HepG2 (cell line): Measurements from ENCODE around the gene PRR36. TPM values are rescaled to one million over a fixed set of nuclear protein-coding genes. Genes with fewer than 3 reads are reported as not detected.
A peak's percentile ranks its signal among the peaks of the same experiment; 100 is the strongest.

Source experiments
- AKNA ChIP-seq: sonication (generic); formaldehyde crosslinking; IDR thresholded peaks from 2 replicates; pipeline ENCODE4 v1.4.0; 2020; ENCODE audit warnings: missing genetic modification reagents, borderline replicate concordance
- ELK4 ChIP-seq: sonication (generic); formaldehyde crosslinking; IDR thresholded peaks from 2 replicates; pipeline ENCODE4 v1.9.0; 2021; ENCODE audit warnings: missing genetic modification reagents, borderline replicate concordance
- ERF ChIP-seq: IDR thresholded peaks from 2 replicates; pipeline ENCODE4 v1.6.1; 2018; ENCODE audit warnings: missing biosample characterization, missing genetic modification reagents
- FOXP4 ChIP-seq: sonication (generic); formaldehyde crosslinking; IDR thresholded peaks from 2 replicates; pipeline ENCODE4 v1.4.0; 2020; ENCODE audit warnings: missing genetic modification reagents
- KLF13 ChIP-seq: sonication (generic); formaldehyde crosslinking; IDR thresholded peaks from 2 replicates; pipeline ENCODE4 v1.4.0; 2020; ENCODE audit warnings: mild to moderate bottlenecking, missing genetic modification reagents
- KLF9 ChIP-seq: IDR thresholded peaks from 2 replicates; pipeline ENCODE4 v1.6.1; 2016; ENCODE audit warnings: low read depth
- NFE2L1 ChIP-seq: sonication (generic); formaldehyde crosslinking; IDR thresholded peaks from 2 replicates; pipeline ENCODE4 v1.4.0; 2020; ENCODE audit warnings: missing genetic modification reagents, mild to moderate bottlenecking, borderline replicate concordance
- PCBP2 ChIP-seq: fragments of 200-400 bp; formaldehyde crosslinking; optimal IDR thresholded peaks from 2 replicates; pipeline ENCODE3; 2018; ENCODE audit warnings: low read length, low read depth; ENCODE audit not compliant: poor library complexity, severe bottlenecking
- SETDB1 ChIP-seq: sonication (generic); formaldehyde crosslinking; IDR thresholded peaks from 2 replicates; pipeline ENCODE4 v1.5.1; 2020; ENCODE audit warnings: missing genetic modification reagents, mild to moderate bottlenecking, borderline replicate concordance
- TCF7L2 ChIP-seq: IDR thresholded peaks from 2 replicates; pipeline ENCODE4 v1.6.1; 2011; ENCODE audit warnings: mild to moderate bottlenecking, low read depth, low read length, moderate library complexity
- TFAP4 ChIP-seq: sonication (generic); IDR thresholded peaks from 2 replicates; pipeline ENCODE4 v1.6.1; 2016; ENCODE audit warnings: low read depth, borderline replicate concordance
- ZBTB34 ChIP-seq: sonication (generic); formaldehyde crosslinking; IDR thresholded peaks from 2 replicates; pipeline ENCODE4 v1.8.0; 2022; ENCODE audit warnings: mild to moderate bottlenecking, missing genetic modification reagents
- ZNF558 ChIP-seq: sonication (generic); formaldehyde crosslinking; IDR thresholded peaks from 2 replicates; pipeline ENCODE4 v1.9.0; 2022; ENCODE audit warnings: mild to moderate bottlenecking, missing genetic modification reagents, borderline replicate concordance
- ZNF672 ChIP-seq: sonication (generic); formaldehyde crosslinking; IDR thresholded peaks from 2 replicates; pipeline ENCODE4 v1.8.1; 2022; ENCODE audit warnings: missing genetic modification reagents
- ZSCAN20 ChIP-seq: sonication (generic); formaldehyde crosslinking; IDR thresholded peaks from 2 replicates; pipeline ENCODE4 v1.4.0; 2020; ENCODE audit warnings: missing genetic modification reagents, mild to moderate bottlenecking, borderline replicate concordance
- polyA plus RNA-seq, 8 experiments: library from polyadenylated mRNA; depleted of rRNA in 3 of 8; stranded (reverse) in 7 of 8; unstranded in 1 of 8; fragments of >200 nt; fragmentation: Illumina TruSeq in 4 of 8; extraction: Trizol in 4 of 8; gene quantifications; 2 replicates each; pipeline versions ENCODE4 v1.2.1 to v1.2.3, GENCODE V29; 2011 to 2016; ENCODE audit warnings: low read depth in 4 of 8, missing spikeins in 1 of 8, mixed read lengths in 1 of 8; ENCODE audit not compliant: insufficient read depth in 1 of 8
- total RNA-seq, 5 experiments: library from RNA; depleted of rRNA; stranded (reverse); fragments of >200 nt; fragmentation: Illumina TruSeq; extraction: Trizol; gene quantifications; 2 replicates each; pipeline ENCODE4 v1.2.3, GENCODE V29; 2016; ENCODE audit warnings: low read depth in 1 of 5

Gene PRR36
- total and polyA plus RNA-seq, 2 of the 13 experiments (the other 11 are each of a cell fraction or from before 2014, with no cell fraction given), result 0.07 to 0.17 TPM

- TF ChIP-seq AKNA (0 out of 2 replicates have a peak, but pooled peaks have one; percentile 41), TFAP4 (peak; percentile 99), FOXP4 (CRISPR knock-in tag) (peak; percentile 88), ERF (CRISPR knock-in tag) (peak; percentile 96), KLF9 (CRISPR knock-in tag) (peak; percentile 95; the same call in 1 of the 2 replicates), KLF13 (peak; percentile 79; the same call in 1 of the 2 replicates), ZBTB34 (CRISPR knock-in tag) (peak; percentile 79; the same call in 1 of the 2 replicates), SETDB1 (CRISPR knock-in tag) (no peak), NFE2L1 (CRISPR knock-in tag) (no peak), ZNF558 (CRISPR knock-in tag) (0 out of 2 replicates have a peak, but pooled peaks have one; percentile 35), ZNF672 (CRISPR knock-in tag) (no peak), TCF7L2 (no peak), ZSCAN20 (peak; percentile 64; the same call in 1 of the 2 replicates), ELK4 (CRISPR knock-in tag) (no peak), PCBP2 (no peak)
Measured at GRCh38 chr19:7852851-7853769, 21.1 kb downstream of the PRR36 start (continued).
